Tibial nerve (tissue), 4 donors: ENCODE data around the gene GGA1. TPM values are rescaled to one million over a fixed set of nuclear protein-coding genes. Genes with fewer than 3 reads are reported as not detected.
"Not testable (repeated sequence)": the region's sequence is repeated elsewhere in the genome, so short reads cannot be mapped to it uniquely, and the experiment has no call there.

Source experiments
- DNase-seq, 2 donors: peaks; one replicate each; pipeline ENCODE4 v3.0.0-alpha.2; 2019; ENCODE audit warnings: low spot score in 2 of 2
- H3K27ac ChIP-seq, 4 donors: fragments of 200-600 bp; sonication (generic) in 3 of 4; one replicate each; pipeline ENCODE4 v1.5.1; 2017 to 2019; ENCODE audit warnings: mild to moderate bottlenecking in 1 of 4
- H3K27me3 ChIP-seq, 2 donors: fragments of 200-600 bp; sonication (generic) in 1 of 2; one replicate each; pipeline versions ENCODE4 v1.5.1 to v1.6.0; 2017 to 2019
- H3K36me3 ChIP-seq, 3 donors: fragments of 200-600 bp; sonication (generic); one replicate each; pipeline ENCODE4 v1.5.1; 2018 to 2019
- H3K4me1 ChIP-seq, 4 donors: fragments of 200-600 bp; sonication (generic) in 3 of 4; one replicate each; pipeline ENCODE4 v1.5.1; 2017 to 2019
- H3K4me3 ChIP-seq, 4 donors: fragments of 200-600 bp; sonication (generic) in 3 of 4; one replicate each; pipeline ENCODE4 v1.5.1; 2017 to 2019; ENCODE audit warnings: mild to moderate bottlenecking in 1 of 4, moderate library complexity in 1 of 4
- H3K9me3 ChIP-seq, 4 donors: fragments of 200-600 bp; sonication (generic) in 3 of 4; one replicate each; pipeline ENCODE4 v1.5.1; 2017 to 2019
- CTCF ChIP-seq, 5 experiments: fragments of 200-600 bp in 3 of 5; fragments of 450-650 bp in 2 of 5; sonication (generic) in 3 of 5; IDR thresholded peaks; one replicate each; pipeline ENCODE4 v1.5.1; 2016 to 2019; ENCODE audit warnings: antibody characterized with exemption in 5 of 5, mild to moderate bottlenecking in 3 of 5, moderate library complexity in 2 of 5
- EP300 ChIP-seq, 2 donors: sonication (generic); formaldehyde crosslinking; IDR thresholded peaks; one replicate each; pipeline ENCODE4 v1.6.1; 2017; ENCODE audit warnings: antibody characterized with exemption in 2 of 2, mild to moderate bottlenecking in 1 of 2
- POLR2A ChIP-seq, 2 donors: fragments of 450-650 bp; IDR thresholded peaks; one replicate each; pipeline ENCODE4 v1.6.1; 2017; ENCODE audit warnings: antibody characterized with exemption in 2 of 2, mild to moderate bottlenecking in 2 of 2, moderate library complexity in 2 of 2
- WGBS, 2 donors: methylation state at CpG; one replicate each; pipeline ENCODE4 v1.1.5; 2018; 5-methylcytosine and 5-hydroxymethylcytosine counted together
- total RNA-seq, 4 donors: library from RNA; depleted of rRNA; stranded (reverse); fragments of >200 nt; gene quantifications; one replicate each; pipeline ENCODE4 v1.1.0, GENCODE V29; 2016

The GGA1 gene
- total RNA-seq, 4 donors from 2014 or later = 66.3 to 99.0 (median 77.2) TPM

GRCh38 chr22:37594237-37594636 is 14.4 kb upstream of the GGA1 start:
- Histone ChIP-seq H3K4me3 (no peak overlapping the region), H3K27me3 (no peaks in the 10 kb centered on the region), H3K27ac (no peak overlapping the region), H3K4me1 (peaks cover 0 to 13% (median 0%) of the 10 kb centered on the region in 4 donors), H3K36me3 (no peaks in the 10 kb centered on the region), H3K9me3 (no peaks in the 10 kb centered on the region)
- WGBS, 2 donors = 89 to 92% methylated on average over 5 of the region's 5 CpGs
- DNase-seq = no peak
- TF ChIP-seq CTCF (IDR thresholded peaks at IDR 0.05) (no peak), EP300 (IDR thresholded peaks at IDR 0.05) (no peak), POLR2A (IDR thresholded peaks at IDR 0.05) (no peak)

GRCh38 chr22:37599153-37599552 is 9.5 kb upstream of the GGA1 start:
- no peak overlapping the region for H3K4me3 ChIP-seq
- no peaks in the 10 kb centered on the region for H3K27me3 ChIP-seq
- TF ChIP-seq POLR2A (IDR thresholded peaks at IDR 0.05) (no peak), EP300 (IDR thresholded peaks at IDR 0.05) (no peak), CTCF (IDR thresholded peaks at IDR 0.05) (no peak)
- no peaks in the 10 kb centered on the region for H3K4me1 ChIP-seq
- 79 to 85% methylated on average over 4 of the region's 4 CpGs for WGBS, 2 donors
- no peak overlapping the region for H3K27ac ChIP-seq
- no peaks in the 10 kb centered on the region for H3K9me3 ChIP-seq
- peak in 1 of 2 donors; percentile 38 for DNase-seq
- no peaks in the 10 kb centered on the region for H3K36me3 ChIP-seq

GRCh38 chr22:37601203-37601539 is 7.5 kb upstream of the GGA1 start:
- Histone ChIP-seq H3K4me3 (no peak overlapping the region), H3K4me1 (no peaks in the 10 kb centered on the region)
- TF ChIP-seq EP300 (IDR thresholded peaks at IDR 0.05) (no peak), POLR2A (IDR thresholded peaks at IDR 0.05) (no peak), CTCF (IDR thresholded peaks at IDR 0.05) (no peak)

GRCh38 chr22:37601540-37602442 is 6.8 kb upstream of the GGA1 start:
- DNase-seq = no peak
- Histone ChIP-seq H3K36me3 (no peaks in the 10 kb centered on the region), H3K9me3 (no peaks in the 10 kb centered on the region), H3K4me1 (peaks cover 0 to 1% (median under 1%) of the 10 kb centered on the region in 4 donors), H3K27me3 (no peaks in the 10 kb centered on the region), H3K4me3 (no peak overlapping the region), H3K27ac (peak overlapping the region in 1 of 4 donors; percentile 30)
- 30 to 41% methylated on average over 14 of the region's 14 CpGs for WGBS, 2 donors
- TF ChIP-seq EP300 (IDR thresholded peaks at IDR 0.05) = no peak
- TF ChIP-seq CTCF (IDR thresholded peaks at IDR 0.05) = no peak
- TF ChIP-seq POLR2A (IDR thresholded peaks at IDR 0.05) = no peak

More at GRCh38 chr22:37601203-37601539, 7.5 kb upstream of the GGA1 start:
- no peaks in the 10 kb centered on the region for H3K36me3 ChIP-seq
- 36 to 41% methylated on average over 4 of the region's 4 CpGs for WGBS, 2 donors
- H3K27me3 ChIP-seq = no peaks in the 10 kb centered on the region
- no peak for DNase-seq
- no peaks in the 10 kb centered on the region for H3K9me3 ChIP-seq
- no peak overlapping the region for H3K27ac ChIP-seq

- not testable (repeated sequence) for H3K36me3 ChIP-seq, H3K4me3 ChIP-seq, H3K9me3 ChIP-seq, H3K27me3 ChIP-seq, H3K27ac ChIP-seq, DNase-seq
- WGBS, 2 donors = 90 to 92% methylated on average over 5 of the region's 5 CpGs
- H3K4me1 ChIP-seq = peaks cover 0 to 11% (median 5%) of the 10 kb centered on the region in 4 donors
Observed at GRCh38 chr22:37602546-37603277, 5.9 kb upstream of the GGA1 start.
